Astrocyte (in vitro differentiated cells and primary cell): ENCODE results near the gene ARAP2.

Experiments
- EZH2 ChIP-seq: IDR thresholded peaks from 2 replicates; pipeline ENCODE4 v1.6.1; 2012; ENCODE audit warnings: mild to moderate bottlenecking, low read length, inconsistent platforms; ENCODE audit not compliant: insufficient read depth
- TF ChIP-seq, protein P1 (sequence below): IDR thresholded peaks from 2 replicates; pipeline ENCODE4 v1.5.1; 2011; ENCODE audit warnings: low read depth, mild to moderate bottlenecking, inconsistent platforms, low read length, moderate library complexity; ENCODE audit not compliant: insufficient read depth

DNA sequence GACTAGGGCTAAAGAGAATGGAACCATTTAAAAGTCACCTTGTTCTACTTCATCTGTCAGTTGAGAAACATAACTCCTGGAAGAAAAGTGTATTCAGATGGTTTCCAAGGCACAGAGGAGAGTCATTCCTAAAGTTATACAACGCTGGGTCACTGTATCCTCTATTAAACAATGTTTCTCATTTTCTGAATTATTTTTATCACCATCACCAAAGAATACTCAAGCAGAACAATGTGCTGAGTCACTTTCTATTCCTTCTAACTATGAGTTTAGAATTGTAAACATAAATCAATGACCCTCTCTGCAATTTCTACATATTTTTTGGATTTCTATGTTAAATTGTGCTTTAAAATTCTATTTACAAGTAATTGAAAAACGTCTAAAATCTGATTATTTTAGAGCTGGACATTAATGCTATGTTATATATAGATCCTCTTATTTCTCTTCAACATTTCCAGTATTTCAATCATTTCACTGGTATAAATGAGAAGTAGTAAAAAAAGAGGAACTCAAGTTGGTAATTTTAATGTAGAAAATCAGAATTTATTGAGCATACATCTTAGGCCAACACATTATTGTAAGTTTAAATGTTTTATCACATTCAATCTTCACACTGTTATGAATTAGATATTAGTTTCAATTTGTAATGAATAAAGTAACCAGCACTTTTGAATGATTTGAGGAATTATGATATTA lies 44.6 kb upstream of the ARAP2 start:
- TF ChIP-seq, protein P1, sequence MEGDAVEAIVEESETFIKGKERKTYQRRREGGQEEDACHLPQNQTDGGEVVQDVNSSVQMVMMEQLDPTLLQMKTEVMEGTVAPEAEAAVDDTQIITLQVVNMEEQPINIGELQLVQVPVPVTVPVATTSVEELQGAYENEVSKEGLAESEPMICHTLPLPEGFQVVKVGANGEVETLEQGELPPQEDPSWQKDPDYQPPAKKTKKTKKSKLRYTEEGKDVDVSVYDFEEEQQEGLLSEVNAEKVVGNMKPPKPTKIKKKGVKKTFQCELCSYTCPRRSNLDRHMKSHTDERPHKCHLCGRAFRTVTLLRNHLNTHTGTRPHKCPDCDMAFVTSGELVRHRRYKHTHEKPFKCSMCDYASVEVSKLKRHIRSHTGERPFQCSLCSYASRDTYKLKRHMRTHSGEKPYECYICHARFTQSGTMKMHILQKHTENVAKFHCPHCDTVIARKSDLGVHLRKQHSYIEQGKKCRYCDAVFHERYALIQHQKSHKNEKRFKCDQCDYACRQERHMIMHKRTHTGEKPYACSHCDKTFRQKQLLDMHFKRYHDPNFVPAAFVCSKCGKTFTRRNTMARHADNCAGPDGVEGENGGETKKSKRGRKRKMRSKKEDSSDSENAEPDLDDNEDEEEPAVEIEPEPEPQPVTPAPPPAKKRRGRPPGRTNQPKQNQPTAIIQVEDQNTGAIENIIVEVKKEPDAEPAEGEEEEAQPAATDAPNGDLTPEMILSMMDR: no peak
- TF ChIP-seq EZH2: no peak
